H1 (cell line): ENCODE measurements around the gene LRRC14B.

ENCODE experiments used
- ATF2 ChIP-seq: IDR thresholded peaks from 2 replicates; pipeline ENCODE4 v1.6.1; 2012; ENCODE audit warnings: low read length, inconsistent platforms
- BRCA1 ChIP-seq: IDR thresholded peaks from 2 replicates; pipeline ENCODE4 v1.6.1; 2012; ENCODE audit warnings: low read depth, low read length, improper control_type of control experiment
- CTCF ChIP-seq, 3 experiments: IDR thresholded peaks; 1 replicate in 2 of 3; 2 replicates in 1 of 3; pipeline versions ENCODE4 v1.5.1 to v1.6.1; 2011; ENCODE audit warnings: low read length in 3 of 3, mild to moderate bottlenecking in 3 of 3, inconsistent platforms in 2 of 3, low read depth in 1 of 3, moderate library complexity in 1 of 3; ENCODE audit not compliant: insufficient read depth in 1 of 3; ENCODE audit errors: control extremely low read depth in 1 of 3
- EGR1 ChIP-seq: IDR thresholded peaks from 2 replicates; pipeline ENCODE4 v1.6.1; 2011; ENCODE audit warnings: low read depth, low read length, borderline replicate concordance
- JUND ChIP-seq: IDR thresholded peaks from 2 replicates; pipeline ENCODE4 v1.6.1; 2011; ENCODE audit warnings: mild to moderate bottlenecking, improper control_type of control experiment, low read length
- KDM5A ChIP-seq: fragments of 200-600 bp; IDR thresholded peaks from 2 replicates; pipeline ENCODE4 v1.7.1; 2012; ENCODE audit warnings: mild to moderate bottlenecking, low read length, inconsistent platforms, mixed read lengths
- MAFK ChIP-seq: IDR thresholded peaks from 2 replicates; pipeline ENCODE4 v1.6.1; 2012; ENCODE audit warnings: low read depth, mild to moderate bottlenecking, improper control_type of control experiment, low read length
- NRF1 ChIP-seq: IDR thresholded peaks from 2 replicates; pipeline ENCODE4 v1.6.1; 2011; ENCODE audit warnings: mild to moderate bottlenecking, low read depth, low read length, improper control_type of control experiment
- POLR2A ChIP-seq, 2 experiments: IDR thresholded peaks; 1 replicate in 1 of 2; 2 replicates in 1 of 2; pipeline ENCODE4 v1.6.1; 2011; ENCODE audit warnings: low read depth in 2 of 2, low read length in 2 of 2, mild to moderate bottlenecking in 2 of 2; ENCODE audit errors: control extremely low read depth in 1 of 2
- SIRT6 ChIP-seq: IDR thresholded peaks from one replicate; pipeline ENCODE4 v1.7.1; 2012; ENCODE audit warnings: low read length, inconsistent platforms
- TAF1 ChIP-seq: IDR thresholded peaks from 2 replicates; pipeline ENCODE4 v1.6.1; 2011; ENCODE audit warnings: mild to moderate bottlenecking, low read depth, low read length
- YY1 ChIP-seq: IDR thresholded peaks from 2 replicates; pipeline ENCODE4 v1.6.1; 2011; ENCODE audit warnings: low read depth, mild to moderate bottlenecking, low read length
- TF ChIP-seq, protein P1 (sequence below): IDR thresholded peaks from 2 replicates; pipeline ENCODE4 v1.6.1; 2011; ENCODE audit warnings: low read length, improper control_type of control experiment
- TF ChIP-seq, protein P2 (sequence below): IDR thresholded peaks from 2 replicates; pipeline ENCODE4 v1.6.1; 2011; ENCODE audit warnings: low read depth, mild to moderate bottlenecking, low read length; ENCODE audit not compliant: insufficient read depth

DNA sequence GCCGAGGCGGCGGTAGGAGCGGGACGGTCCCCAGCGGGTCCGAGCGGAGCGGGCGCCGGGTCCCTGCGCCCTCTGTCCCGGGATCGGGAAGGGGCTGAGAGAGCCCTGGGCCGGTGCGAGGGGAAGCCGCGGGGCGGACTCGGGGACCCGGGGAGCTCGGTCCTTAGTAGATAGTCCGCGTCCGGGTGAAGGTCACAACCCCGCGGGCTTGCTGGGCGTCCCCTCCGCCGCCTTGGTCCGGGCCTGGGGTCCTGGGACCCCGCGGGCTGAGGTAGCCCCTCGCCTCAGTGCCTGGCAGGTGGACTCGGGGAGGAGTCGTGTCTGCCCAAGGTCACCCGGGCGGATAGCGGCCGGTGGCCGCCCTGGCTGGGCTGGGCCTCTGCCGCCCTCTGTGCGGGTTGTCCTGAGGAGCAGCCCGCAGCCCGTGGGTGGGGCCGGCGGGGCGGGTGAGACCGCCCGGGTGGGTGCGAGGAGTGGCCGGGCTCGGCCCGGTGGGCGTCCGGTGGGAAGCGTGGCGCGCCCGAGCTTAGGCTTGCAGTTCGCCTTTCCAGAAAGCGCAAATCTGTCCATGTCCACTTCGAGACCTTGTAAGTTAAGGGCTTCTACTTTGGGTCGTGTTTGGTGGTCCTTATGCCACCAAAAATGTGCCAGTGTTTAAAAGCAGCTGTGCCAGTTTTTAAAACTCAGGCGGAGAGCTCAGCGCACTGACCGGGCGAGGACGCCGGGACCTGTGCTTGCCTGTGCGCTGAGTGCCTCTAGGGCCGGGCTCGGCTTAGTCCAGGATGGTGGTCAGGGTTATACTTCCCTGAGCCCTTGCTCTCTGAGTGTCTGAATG lies 27.4 kb downstream of the LRRC14B start:
- TF ChIP-seq, protein P1, sequence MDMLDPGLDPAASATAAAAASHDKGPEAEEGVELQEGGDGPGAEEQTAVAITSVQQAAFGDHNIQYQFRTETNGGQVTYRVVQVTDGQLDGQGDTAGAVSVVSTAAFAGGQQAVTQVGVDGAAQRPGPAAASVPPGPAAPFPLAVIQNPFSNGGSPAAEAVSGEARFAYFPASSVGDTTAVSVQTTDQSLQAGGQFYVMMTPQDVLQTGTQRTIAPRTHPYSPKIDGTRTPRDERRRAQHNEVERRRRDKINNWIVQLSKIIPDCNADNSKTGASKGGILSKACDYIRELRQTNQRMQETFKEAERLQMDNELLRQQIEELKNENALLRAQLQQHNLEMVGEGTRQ: no peak
- TF ChIP-seq BRCA1 (no peak), POLR2A (IDR thresholded peaks at IDR 0.05; ENCODE audit: control extremely low read depth in 1 of 2, low read depth in 2 of 2, low read length in 2 of 2) (no peak), YY1 (no peak), SIRT6 (no peak), CTCF (IDR thresholded peaks at IDR 0.05; ENCODE audit: control extremely low read depth in 1 of 3, insufficient read depth in 1 of 3, low read depth in 1 of 3, low read length in 3 of 3) (peak in 1 of 3 experiments; percentile 16; a peak in 1 of 4 replicates), NRF1 (no peak), EGR1 (no peak), JUND (no peak), MAFK (no peak), KDM5A (no peak), TAF1 (no peak), ATF2 (no peak)
- TF ChIP-seq, protein P2, sequence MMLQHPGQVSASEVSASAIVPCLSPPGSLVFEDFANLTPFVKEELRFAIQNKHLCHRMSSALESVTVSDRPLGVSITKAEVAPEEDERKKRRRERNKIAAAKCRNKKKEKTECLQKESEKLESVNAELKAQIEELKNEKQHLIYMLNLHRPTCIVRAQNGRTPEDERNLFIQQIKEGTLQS: no peak
